Measurements from ENCODE around the gene CLHC1.

DNA sequence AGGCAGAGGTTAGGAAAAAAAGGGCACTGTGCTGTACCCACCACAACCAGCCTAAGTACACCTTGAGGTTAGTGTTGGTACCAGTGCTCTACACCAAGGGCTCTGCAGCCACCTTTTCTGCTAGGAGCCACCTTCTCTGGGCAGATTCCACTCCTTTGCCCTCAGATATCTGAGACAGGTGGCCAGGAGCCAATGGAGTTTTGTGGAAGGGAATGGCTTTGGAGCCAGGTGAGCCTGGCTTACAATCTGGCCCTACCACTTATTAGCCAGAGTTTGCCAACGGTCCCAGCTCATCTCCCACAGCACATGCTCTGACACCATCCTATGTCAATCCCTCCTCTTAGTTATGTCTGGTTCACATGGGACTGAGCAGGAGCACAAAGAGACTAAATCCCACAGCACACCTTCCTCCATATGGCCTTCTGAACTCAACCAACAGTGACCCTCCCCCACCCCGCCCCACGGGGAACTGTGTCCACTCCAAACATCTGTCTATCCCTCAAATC lies 77.5 kb downstream of the CLHC1 start:
- no peak for TF ChIP-seq ZBTB20 (tag by site-specific recombination; IDR thresholded peaks at IDR 0.05)
- TF ChIP-seq, protein P1, sequence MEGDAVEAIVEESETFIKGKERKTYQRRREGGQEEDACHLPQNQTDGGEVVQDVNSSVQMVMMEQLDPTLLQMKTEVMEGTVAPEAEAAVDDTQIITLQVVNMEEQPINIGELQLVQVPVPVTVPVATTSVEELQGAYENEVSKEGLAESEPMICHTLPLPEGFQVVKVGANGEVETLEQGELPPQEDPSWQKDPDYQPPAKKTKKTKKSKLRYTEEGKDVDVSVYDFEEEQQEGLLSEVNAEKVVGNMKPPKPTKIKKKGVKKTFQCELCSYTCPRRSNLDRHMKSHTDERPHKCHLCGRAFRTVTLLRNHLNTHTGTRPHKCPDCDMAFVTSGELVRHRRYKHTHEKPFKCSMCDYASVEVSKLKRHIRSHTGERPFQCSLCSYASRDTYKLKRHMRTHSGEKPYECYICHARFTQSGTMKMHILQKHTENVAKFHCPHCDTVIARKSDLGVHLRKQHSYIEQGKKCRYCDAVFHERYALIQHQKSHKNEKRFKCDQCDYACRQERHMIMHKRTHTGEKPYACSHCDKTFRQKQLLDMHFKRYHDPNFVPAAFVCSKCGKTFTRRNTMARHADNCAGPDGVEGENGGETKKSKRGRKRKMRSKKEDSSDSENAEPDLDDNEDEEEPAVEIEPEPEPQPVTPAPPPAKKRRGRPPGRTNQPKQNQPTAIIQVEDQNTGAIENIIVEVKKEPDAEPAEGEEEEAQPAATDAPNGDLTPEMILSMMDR (tag by site-specific recombination; IDR thresholded peaks at IDR 0.05): no peak
- no peak for TF ChIP-seq ZNF140 (tag by site-specific recombination; IDR thresholded peaks at IDR 0.05)
- TF ChIP-seq, protein P2, sequence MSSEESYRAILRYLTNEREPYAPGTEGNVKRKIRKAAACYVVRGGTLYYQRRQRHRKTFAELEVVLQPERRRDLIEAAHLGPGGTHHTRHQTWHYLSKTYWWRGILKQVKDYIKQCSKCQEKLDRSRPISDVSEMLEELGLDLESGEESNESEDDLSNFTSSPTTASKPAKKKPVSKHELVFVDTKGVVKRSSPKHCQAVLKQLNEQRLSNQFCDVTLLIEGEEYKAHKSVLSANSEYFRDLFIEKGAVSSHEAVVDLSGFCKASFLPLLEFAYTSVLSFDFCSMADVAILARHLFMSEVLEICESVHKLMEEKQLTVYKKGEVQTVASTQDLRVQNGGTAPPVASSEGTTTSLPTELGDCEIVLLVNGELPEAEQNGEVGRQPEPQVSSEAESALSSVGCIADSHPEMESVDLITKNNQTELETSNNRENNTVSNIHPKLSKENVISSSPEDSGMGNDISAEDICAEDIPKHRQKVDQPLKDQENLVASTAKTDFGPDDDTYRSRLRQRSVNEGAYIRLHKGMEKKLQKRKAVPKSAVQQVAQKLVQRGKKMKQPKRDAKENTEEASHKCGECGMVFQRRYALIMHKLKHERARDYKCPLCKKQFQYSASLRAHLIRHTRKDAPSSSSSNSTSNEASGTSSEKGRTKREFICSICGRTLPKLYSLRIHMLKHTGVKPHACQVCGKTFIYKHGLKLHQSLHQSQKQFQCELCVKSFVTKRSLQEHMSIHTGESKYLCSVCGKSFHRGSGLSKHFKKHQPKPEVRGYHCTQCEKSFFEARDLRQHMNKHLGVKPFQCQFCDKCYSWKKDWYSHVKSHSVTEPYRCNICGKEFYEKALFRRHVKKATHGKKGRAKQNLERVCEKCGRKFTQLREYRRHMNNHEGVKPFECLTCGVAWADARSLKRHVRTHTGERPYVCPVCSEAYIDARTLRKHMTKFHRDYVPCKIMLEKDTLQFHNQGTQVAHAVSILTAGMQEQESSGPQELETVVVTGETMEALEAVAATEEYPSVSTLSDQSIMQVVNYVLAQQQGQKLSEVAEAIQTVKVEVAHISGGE (tag by site-specific recombination; conservative IDR thresholded peaks at IDR 0.05; ENCODE audit: low read depth): no peak
- TF ChIP-seq, protein P3, sequence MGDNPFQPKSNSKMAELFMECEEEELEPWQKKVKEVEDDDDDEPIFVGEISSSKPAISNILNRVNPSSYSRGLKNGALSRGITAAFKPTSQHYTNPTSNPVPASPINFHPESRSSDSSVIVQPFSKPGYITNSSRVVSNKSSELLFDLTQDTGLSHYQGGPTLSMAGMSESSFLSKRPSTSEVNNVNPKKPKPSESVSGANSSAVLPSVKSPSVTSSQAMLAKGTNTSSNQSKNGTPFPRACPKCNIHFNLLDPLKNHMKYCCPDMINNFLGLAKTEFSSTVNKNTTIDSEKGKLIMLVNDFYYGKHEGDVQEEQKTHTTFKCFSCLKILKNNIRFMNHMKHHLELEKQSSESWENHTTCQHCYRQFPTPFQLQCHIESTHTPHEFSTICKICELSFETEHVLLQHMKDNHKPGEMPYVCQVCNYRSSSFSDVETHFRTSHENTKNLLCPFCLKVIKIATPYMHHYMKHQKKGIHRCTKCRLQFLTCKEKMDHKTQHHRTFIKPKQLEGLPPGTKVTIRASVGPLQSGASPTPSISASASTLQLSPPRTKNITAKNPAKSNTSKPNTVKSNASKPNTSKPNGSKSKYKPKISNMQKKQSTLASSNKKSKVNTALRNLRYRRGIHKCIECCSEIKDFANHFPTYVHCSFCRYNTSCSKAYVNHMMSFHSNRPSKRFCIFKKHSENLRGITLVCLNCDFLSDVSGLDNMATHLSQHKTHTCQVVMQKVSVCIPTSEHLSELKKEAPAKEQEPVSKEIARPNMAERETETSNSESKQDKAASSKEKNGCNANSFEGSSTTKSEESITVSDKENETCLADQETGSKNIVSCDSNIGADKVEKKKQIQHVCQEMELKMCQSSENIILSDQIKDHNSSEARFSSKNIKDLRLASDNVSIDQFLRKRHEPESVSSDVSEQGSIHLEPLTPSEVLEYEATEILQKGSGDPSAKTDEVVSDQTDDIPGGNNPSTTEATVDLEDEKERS (tag by site-specific recombination; IDR thresholded peaks at IDR 0.05): no peak
- TF ChIP-seq, protein P4, sequence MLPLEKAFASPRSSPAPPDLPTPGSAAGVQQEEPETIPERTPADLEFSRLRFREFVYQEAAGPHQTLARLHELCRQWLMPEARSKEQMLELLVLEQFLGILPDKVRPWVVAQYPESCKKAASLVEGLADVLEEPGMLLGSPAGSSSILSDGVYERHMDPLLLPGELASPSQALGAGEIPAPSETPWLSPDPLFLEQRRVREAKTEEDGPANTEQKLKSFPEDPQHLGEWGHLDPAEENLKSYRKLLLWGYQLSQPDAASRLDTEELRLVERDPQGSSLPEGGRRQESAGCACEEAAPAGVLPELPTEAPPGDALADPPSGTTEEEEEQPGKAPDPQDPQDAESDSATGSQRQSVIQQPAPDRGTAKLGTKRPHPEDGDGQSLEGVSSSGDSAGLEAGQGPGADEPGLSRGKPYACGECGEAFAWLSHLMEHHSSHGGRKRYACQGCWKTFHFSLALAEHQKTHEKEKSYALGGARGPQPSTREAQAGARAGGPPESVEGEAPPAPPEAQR (tag by site-specific recombination; IDR thresholded peaks at IDR 0.05): no peak
- TF ChIP-seq RBAK (tag by site-specific recombination; IDR thresholded peaks at IDR 0.05): no peak
- TF ChIP-seq ZNF202 (tag by site-specific recombination; IDR thresholded peaks at IDR 0.05; ENCODE audit: borderline replicate concordance): no peak

Measured in HEK293 (cell line).